H7 (cell line): ENCODE data around the gene AK8. TPM values are rescaled to one million over a fixed set of nuclear protein-coding genes. Genes with fewer than 3 reads are reported as not detected.
"Not testable (repeated sequence)": the region's sequence is repeated elsewhere in the genome, so short reads cannot be mapped to it uniquely, and the experiment has no call there.

Experiments
- DNase-seq: peaks from one replicate; pipeline ENCODE4 v3.0.0; 2012
- H3K27me3 ChIP-seq: 2 replicates; pipeline ENCODE4 v1.6.0; 2011; ENCODE audit warnings: mild to moderate bottlenecking, low read length; ENCODE audit not compliant: control insufficient read depth, insufficient read depth
- H3K36me3 ChIP-seq: replicated peaks from 2 replicates; pipeline ENCODE4 v1.5.1; 2011; ENCODE audit warnings: low read length; ENCODE audit not compliant: control insufficient read depth, insufficient read depth
- H3K4me3 ChIP-seq: 2 replicates; pipeline ENCODE4 v1.5.1; 2011; ENCODE audit warnings: low read depth, mild to moderate bottlenecking, control low read depth, low read length, moderate library complexity; ENCODE audit not compliant: insufficient read depth
- total RNA-seq: library from RNA; depleted of rRNA; stranded (reverse); fragments of >200 nt; shearing (Covaris generic); gene quantifications from 2 replicates; pipeline ENCODE4 v1.2.3, GENCODE V29; 2014

AK8 gene
- total RNA-seq, 1 experiment from 2014 or later = 0.24 TPM

DNA sequence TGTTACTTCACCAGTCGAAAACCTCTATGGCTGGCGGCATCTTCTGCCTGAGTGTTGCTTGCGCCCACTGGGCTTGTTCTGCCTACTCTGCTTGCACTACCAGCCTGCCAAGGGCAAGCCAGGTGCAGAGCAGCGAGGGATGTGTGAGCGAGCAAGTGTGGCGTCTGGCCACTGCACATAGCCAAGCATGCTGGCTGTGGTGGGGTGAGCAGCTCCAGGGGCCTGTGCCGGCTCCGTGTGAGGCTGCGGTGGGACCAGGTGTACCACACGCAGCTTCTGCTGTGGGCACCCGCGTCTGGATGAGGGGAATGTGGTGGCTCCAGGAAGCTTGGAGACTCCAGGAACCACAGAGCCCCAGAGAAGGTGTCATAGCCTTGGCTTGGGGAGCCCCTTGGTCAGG, 156.4 kb downstream of the AK8 start:
- H3K27me3 ChIP-seq = no peaks in the 10 kb centered on the region
- no peaks in the 10 kb centered on the region for H3K36me3 ChIP-seq
- no peak overlapping the region for H3K4me3 ChIP-seq
- no peak for DNase-seq

DNA sequence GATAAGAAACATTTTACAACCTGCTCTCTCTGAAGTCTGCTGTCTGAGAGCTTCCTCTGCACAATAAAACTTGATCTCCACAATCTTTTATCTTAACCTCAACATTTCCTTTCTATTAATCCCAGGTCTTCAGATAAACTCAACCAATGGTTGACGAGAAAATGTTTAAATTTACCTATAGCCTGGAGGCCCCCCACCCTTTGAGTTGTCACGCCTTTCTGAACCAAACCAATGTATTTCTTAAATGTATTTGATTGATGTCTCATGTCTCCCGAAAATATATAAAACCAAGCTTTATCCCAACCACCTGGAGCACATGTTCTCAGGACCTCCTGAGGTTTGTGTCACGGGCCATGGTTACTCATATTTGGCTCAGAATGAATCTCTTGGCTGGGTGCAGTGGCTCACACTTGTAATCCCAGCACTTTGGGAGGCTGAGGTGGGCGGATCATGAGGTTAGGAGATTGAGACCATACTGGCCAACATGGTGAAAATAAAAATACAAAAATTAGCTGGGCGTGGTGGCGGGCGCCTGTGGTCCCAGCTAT, 159.6 kb downstream of the AK8 start:
- not testable (repeated sequence) for H3K27me3 ChIP-seq, H3K4me3 ChIP-seq, DNase-seq, H3K36me3 ChIP-seq

DNA sequence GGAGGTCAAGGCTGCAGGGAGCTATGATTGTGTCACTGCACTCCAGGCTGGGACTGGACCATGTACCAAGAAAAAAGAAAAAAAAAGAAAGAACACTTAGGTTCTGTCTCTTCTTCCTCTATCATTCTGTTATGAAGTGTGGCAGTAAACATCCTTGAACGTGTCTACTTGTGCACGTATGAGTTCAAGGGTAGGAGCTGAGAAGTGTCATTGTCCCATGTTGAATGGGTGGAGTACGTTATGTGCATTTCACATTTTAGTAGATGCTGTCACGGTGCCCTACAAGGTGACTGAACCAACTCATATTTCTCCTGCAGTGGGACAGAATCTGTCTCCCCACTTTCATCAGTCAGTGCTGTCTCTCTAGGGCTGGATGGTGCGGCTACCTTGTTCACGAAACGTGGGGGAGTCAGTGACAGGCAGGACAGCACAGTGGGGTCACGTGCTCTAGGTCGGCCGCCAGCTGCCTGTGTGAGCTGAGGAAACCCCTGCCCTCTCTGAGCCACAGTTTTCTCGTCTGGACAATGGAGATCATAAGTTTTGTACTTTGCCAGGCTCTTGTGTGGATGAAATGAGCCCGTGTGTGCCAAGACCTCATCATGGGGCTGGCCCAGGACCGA, 160.6 kb downstream of the AK8 start:
- no peaks in the 10 kb centered on the region for H3K27me3 ChIP-seq
- no peak overlapping the region for H3K4me3 ChIP-seq
- no peak for DNase-seq
- no peaks in the 10 kb centered on the region for H3K36me3 ChIP-seq

DNA sequence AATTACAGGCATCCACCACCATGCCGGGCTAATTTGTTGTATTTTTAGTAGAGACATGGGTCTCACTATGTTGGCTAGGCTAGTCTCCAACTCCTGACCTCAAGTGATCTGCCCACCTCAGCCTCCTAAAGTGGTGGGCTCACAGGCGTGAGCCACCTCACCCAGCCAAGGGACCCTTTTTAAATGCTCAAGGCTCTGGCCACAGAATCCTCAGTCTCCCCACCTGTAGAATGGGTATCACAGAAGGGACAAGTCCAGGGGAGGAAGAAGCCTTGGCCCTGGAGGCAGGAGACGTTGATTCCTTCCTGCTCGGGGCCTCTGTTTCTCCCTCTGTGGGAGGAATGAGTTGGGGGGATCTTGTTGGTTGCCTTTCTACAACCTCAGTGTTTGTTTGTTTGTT, 162.1 kb downstream of the AK8 start:
- Histone ChIP-seq H3K4me3 (no peak overlapping the region), H3K36me3 (no peaks in the 10 kb centered on the region), H3K27me3 (no peaks in the 10 kb centered on the region)
- no peak for DNase-seq

DNA sequence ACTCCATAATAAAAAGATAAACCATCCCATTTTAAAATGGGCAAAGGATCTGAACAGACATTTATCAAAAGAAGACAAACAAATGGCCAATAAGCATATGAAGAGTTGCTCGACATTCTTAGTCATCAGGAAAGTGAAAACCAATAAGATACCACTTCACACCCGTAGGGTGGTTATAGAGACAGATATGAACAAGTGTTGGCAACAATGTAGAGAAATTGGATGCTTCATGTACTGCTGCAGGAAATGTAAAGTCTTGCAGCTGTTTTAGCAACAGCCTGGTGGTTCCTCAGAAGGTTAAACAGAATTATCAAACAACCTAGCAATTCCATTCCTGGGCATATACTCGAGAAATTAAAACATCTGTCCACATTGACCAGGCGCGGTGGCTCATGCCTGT, 165.3 kb downstream of the AK8 start:
- H3K27me3 ChIP-seq = no peaks in the 10 kb centered on the region
- no peak for DNase-seq
- H3K36me3 ChIP-seq = no peaks in the 10 kb centered on the region
- no peak overlapping the region for H3K4me3 ChIP-seq

DNA sequence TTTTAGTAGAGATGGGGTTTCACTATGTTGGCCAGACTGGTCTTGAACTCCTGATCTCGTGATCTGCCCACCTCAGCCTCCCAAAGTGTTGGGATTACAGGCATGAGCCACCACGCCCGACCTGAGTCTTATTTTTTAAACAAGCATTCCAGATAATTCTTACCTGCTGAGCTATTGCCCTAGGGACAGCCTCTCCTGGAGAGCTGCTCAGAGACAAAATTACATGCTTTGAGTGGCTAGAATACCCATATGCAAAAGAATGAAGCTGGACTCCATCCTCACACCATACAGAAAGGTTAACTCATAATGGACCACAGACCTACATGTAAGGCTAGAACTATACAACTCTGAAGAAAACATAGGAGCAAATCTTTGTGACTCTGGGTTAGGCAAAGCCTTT, 166.2 kb downstream of the AK8 start:
- H3K4me3 ChIP-seq = no peak overlapping the region
- H3K36me3 ChIP-seq = no peaks in the 10 kb centered on the region
- no peak for DNase-seq
- no peaks in the 10 kb centered on the region for H3K27me3 ChIP-seq

DNA sequence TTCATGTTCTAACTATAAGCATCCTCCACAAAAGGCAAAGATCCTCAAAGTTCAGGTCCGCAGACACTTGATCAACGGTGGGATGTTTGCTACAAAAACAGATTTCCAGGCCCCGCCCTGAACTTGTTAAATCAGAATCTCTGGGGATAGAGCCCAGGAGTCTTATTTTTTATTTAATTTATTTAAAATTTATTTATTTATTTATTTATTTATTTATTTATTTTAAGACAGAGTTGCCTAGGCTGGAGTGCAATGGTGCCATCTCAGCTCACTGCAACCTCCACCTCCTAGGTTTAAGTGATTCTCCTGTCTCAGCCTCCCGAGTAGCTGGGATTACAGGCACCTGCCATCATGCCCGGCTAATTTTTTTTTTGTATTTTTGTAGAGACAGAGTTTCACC, 166.9 kb downstream of the AK8 start:
- not testable (repeated sequence) for H3K27me3 ChIP-seq, H3K36me3 ChIP-seq, H3K4me3 ChIP-seq, DNase-seq

DNA sequence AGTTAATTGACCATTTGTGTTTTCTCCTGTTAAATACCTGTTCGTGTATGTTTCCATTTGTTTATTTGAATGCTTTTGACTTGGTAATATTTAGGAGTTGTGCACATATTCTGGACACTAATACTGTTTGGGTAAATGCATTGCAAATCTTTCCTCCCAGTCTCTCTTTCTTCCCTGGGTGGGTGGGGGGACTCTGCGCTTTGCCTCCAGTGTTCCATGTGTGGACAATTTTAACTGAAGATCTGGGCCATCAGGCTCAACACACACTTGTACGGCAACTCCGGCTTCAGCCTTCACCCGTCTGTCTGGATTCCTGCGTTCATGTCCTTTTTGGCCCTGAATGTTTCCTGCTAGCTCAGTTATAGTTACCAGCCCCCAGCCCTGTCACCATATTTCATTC, 167.8 kb downstream of the AK8 start:
- Histone ChIP-seq H3K36me3 (no peaks in the 10 kb centered on the region), H3K4me3 (no peak overlapping the region), H3K27me3 (no peaks in the 10 kb centered on the region)
- no peak for DNase-seq

DNA sequence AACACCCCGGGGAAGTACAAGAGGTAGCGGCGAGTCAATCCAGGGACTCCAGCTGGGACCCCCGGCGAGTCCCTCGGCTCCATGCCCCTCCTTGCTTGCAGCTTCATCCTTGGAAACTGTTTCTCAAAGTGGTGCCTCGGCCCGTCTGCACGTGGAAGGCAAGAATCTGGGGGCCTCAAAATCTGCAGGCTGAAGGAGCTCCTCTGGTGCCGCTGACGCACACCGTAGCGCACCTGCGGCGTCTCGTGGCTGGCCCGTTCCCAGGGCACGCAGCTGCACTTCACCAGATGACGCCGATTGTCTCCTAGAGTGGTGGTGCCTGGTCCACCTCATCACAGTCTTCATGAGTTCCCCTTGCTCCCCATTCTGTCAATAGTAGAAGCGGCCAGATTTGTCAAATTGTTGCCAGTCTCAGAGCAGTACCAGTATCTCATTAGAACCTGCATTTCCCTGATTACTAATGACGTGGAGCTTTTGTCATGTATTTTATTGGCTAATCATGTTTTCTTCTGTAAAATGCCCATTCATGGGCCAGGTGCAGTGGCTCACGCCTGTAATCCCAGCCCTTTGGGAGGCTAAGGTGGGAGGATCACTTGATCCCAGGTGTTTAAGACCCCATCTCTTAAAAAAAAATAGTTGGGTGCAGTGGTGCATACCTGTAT, 169.2 kb downstream of the AK8 start:
- no peaks in the 10 kb centered on the region for H3K27me3 ChIP-seq
- no peak overlapping the region for H3K4me3 ChIP-seq
- no peak for DNase-seq
- no peaks in the 10 kb centered on the region for H3K36me3 ChIP-seq

DNA sequence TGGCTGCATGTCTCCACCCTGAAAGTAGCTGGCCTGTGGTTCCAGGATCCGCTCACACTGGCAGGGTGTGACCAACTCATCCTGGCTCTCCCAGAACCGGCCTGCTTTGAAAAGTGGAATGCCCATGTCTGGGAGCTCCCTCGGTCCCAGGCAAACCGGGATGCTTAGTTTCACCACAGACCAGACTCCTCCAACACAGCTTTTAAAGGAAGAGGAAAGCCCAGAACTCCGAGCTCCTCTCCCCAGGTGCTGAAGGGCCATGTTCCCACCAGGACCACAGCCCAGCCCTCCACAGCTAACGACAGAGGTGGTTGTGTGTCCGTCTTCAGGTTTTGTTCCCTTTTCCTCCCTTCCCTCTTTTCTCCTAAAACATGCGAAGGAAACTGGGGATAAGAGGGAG, 169.8 kb downstream of the AK8 start:
- no peak for DNase-seq
- Histone ChIP-seq H3K36me3 (no peaks in the 10 kb centered on the region), H3K27me3 (no peaks in the 10 kb centered on the region), H3K4me3 (no peak overlapping the region)

DNA sequence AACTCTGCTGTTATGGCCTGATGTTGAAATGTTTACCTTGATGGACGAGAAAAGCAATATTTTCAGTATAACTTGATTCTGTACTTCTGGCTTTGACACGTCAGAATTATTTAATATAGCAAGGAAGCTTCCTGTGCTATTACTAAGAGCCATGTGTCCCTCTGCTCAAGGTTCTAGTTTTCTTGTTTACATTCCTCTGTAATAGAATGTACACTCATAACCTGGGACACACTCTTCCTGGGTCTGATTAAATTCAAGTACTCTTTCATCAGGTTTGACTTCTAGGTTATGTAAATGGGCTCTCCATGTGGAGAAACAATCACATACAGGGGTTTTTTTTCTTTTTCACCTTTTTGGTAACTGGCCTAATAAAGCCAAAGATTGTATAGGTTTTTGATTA, 174.7 kb downstream of the AK8 start:
- H3K4me3 ChIP-seq = no peak overlapping the region
- no peak for DNase-seq
- no peaks in the 10 kb centered on the region for H3K36me3 ChIP-seq
- H3K27me3 ChIP-seq = no peaks in the 10 kb centered on the region

DNA sequence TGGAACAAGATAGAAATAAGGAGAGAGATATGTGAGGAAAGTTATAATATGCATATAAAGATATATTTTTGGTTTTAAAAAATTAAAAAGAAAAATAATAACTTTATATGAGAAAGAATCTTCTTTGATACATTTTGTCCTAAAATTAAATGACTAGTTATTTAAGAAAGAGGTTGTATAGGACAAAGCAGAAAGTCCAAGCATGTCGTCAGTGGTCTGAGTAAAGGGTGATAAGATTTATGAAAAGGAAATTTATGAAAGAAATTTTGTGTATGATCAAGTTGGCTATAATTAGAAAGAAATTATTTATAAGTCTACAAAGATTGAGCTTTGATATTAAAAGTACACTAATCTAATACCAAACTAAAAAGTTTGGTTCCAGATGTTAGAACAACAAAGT, 175.8 kb downstream of the AK8 start:
- H3K36me3 ChIP-seq = no peaks in the 10 kb centered on the region
- DNase-seq = no peak
- no peak overlapping the region for H3K4me3 ChIP-seq
- H3K27me3 ChIP-seq = no peaks in the 10 kb centered on the region

DNA sequence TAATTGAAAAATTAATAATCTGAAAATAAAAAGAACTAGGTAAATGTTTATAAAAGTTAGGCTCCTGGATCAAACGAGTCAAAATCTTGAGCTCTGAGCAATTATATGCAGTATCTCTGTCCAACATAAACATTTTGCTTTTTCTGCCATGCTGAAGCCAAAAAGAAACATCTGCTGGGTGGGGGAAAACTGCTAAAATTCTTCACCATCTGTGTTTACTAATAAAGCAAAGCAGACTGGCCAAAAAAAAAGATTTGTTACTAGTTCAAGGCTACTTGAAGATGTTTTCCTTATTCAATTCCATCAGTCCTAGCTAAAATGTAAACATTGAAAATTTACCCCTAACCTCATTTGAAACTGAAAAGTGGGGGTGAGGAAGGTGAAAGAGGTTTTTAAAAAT, 178.1 kb downstream of the AK8 start:
- Histone ChIP-seq H3K27me3 (no peaks in the 10 kb centered on the region), H3K4me3 (no peak overlapping the region), H3K36me3 (no peaks in the 10 kb centered on the region)
- DNase-seq = no peak

DNA sequence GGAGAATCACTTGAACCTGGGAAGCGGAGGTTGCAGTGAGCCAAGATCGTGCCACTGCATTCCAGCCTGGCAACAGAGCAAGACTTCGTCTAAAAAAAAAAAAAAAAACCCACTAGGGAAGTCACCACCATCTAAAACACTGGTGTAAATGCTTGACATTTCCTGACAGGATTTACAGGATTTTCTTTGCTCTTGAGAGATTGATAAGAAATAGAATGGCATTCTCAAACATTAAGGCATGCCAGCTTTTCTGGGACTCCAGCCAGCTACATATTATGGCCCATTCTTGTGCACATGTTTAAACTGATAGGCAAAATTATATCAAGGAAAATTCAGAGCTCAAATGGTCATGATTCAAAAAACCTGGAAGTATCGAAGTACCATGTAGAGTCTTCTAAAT, 179.1 kb downstream of the AK8 start:
- Histone ChIP-seq H3K4me3 (no peak overlapping the region), H3K27me3 (no peaks in the 10 kb centered on the region), H3K36me3 (no peaks in the 10 kb centered on the region)
- DNase-seq = no peak

DNA sequence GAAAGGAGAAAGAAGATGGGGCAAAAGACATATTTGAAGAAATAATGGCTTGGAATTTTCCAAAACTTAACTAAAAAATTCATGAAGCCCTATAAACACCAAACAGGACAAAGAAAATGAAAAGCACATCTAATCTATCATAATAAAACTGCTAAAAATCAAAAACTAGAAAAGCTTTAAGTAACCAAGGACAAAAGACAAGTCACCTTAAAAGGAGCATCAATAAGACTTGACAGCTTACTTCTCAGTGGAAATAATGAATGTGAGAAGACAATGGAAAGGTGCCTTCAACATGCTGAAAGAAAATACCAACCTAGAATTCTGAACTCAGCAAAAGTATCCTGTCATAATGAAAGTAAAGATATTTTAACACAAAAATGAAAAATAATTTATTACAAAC, 180.9 kb downstream of the AK8 start:
- Histone ChIP-seq H3K4me3 (no peak overlapping the region), H3K36me3 (no peaks in the 10 kb centered on the region), H3K27me3 (no peaks in the 10 kb centered on the region)
- no peak for DNase-seq
